NCI-H2081 treated with DMSO at 0.1 percent for 48 hours (cell line): Measurements from ENCODE around the gene GPRC5C.
"Not testable (repeated sequence)": the region's sequence is repeated elsewhere in the genome, so short reads cannot be mapped to it uniquely, and the experiment has no call there.

Experiments used
- DNase-seq: peaks from one replicate; lab custom pipeline; 2025; lab: John Stamatoyannopoulos, UW

GPRC5C gene

DNA sequence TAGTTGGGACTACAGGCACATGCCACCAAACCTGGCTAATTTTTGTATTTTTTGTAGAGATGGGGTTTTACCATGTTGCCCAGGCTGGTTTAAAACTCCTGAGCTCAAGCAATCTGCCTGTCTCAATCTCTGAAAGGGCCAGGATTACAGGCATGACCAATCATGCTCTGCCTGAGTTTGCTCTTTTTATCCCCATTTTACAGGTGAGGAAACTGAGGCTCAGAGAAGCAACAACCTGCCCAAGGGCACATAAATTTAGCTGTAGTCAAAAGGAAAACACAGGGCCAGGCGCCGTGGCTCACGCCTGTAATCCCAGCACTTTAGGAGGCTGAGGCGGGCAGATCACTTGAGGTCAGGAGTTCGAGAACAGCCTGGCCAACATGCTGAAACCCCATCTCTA is 26.6 kb upstream of the GPRC5C start:
- DNase-seq: not testable (repeated sequence)

GRCh38 chr17:74407384-74407783 is 24.5 kb upstream of the GPRC5C start:
- no peak for DNase-seq

DNA sequence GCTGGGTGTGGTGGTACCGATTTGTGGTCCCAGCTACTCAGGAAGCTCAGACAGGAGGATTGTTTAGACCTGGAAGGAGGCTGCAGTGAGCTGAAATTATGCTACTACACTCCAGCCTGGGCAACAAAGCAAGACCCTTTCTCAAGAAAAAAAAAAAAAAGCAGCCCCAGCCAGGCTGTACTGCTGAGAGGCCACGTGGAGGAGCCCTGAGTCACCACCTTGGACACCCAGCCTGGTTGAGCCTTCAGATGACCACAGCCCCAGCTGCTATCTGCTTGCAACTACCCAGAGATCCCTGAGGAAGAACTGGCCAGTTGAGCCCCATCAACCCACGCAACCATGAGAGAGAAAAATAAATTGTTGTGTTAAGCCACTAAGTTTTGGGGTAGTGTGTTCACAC is 23.6 kb upstream of the GPRC5C start:
- DNase-seq: no peak

DNA sequence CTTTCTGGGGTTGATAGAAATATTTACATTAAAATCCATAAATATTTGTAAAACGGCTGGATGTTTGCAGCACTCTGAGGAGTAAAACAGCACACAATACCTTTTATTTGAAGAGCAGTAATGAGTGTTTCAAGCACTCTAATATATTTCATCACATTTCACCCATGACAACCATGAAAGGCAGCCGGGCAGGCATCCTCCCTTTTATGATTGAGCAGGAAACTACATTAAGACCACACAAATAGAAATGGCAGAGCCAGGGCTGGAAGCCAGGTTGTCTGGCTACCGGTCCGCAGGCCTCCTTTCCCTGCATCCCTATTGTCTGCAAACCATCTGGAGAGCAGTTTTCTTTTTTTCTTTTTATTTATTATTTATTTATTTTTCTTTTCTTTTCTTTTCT is 23.1 kb upstream of the GPRC5C start:
- DNase-seq: peak; percentile 90

- no peak for DNase-seq
Measured at GRCh38 chr17:74410001-74410443, 21.9 kb upstream of the GPRC5C start.

GRCh38 chr17:74412581-74412980 is 19.3 kb upstream of the GPRC5C start:
- no peak for DNase-seq

DNA sequence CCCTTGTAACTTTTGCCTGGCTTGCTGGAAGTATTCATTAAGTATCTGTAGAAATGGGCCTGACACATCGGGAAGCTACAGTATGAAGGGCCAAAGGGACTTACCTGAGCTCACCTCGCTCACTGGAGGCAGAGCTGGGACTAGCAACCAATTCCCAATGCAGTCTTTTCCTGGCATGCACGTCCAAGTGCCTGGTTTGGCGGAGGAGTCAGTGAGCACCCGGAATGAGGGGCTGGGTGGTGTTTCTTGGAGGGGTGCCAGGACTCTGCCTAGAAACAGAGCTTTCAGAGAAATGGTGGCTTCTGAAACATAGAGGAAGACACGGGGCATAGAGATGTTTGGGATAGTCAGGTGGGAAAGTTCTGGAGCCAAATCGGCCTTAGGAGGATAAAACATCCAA is 18.4 kb upstream of the GPRC5C start:
- no peak for DNase-seq

DNA sequence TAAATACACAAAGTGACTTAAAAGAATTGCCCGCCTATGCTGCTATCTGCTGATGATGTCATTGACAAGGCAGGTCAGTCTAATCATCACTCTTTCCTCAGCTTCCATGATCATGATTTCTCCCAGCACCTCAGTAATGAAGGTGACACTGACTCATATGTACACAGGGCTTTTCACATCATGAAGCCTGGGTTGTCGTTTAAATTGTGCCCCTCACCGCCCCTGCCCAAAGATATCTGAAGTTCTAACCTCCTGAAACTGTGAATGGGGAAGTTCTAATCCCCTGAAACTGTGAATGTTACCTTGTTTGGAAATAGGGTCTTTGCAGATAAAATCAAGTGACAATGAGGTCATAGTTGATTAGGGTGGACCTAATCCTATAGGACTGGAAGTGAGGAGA is 17.4 kb upstream of the GPRC5C start:
- no peak for DNase-seq

DNA sequence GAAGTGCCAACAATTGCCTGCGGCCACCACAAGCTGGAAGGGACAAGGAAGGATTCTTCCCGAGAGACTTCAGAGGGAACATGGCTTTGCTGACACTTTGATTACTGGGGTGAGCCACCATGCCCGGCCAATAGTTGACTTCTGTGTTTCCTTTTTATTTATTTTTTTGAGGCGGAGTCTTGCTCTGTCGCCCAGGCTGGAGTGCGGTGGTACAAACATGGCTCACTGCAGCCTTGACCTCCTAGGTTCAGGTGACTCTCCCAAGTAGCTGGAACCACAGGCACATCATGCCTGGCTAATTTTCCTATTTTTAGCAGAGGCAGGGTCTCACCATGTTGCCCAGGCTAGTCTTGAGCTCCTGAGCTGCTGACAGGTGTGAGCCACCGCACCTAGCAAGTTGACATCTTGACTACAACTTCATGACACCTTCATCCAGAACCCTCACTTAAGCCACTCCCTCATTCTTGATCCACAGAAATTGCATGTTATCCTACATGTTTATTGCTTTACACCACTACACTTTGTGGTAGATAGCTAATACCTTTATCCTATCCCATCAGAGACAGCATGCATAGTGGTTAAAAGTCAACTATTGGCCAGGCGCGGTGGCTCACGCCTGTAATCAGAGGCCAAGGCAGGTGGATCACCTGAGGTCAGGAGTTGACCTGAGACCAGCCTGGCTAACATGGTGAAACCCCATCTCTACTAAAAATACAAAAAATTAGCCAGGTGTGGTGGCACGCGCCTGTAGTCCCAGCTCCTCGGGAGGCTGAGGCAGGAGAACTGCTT is 16.1 kb upstream of the GPRC5C start:
- no peak for DNase-seq

DNA sequence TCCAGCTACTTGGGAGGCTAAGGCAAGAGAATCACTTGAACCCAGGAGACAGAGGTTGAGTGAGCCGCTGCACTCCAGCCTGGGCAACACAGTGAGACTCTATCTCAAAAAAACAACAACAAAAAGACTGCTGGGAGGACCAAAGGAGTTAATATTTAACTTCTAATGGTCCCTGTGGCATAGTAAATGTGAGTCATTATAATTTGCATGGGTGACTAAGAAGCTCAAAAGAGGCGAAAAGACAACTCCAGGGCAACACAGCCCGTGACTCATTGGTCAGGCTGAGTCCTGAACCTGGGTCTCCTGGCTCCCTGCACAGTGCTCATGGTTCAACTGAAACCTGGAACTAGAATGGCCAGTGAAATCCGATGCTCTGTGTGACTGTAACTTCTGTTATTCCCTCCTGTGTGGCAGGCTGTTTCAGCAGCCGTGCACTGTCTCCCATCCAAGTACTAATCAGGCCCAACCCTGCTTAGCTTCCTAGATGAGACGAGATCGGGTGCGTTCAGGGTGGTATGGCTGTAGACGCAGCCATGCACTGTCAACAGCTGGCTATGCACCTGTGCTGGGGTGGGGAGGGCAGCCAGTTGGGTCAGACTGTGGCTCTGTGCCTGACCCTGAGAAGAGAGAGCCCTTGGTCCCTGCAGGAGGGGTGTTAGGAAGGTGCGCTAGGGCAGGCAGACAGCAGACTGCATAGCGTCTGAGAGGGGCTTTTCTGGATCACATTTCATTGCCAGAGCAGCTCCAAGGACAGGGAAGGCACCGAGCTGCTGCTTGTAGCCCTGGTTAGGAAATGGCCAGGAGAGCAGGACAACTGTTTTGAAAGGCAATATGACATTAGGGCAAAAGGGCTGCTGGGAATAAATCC is 14.5 kb upstream of the GPRC5C start:
- DNase-seq: no peak

DNA sequence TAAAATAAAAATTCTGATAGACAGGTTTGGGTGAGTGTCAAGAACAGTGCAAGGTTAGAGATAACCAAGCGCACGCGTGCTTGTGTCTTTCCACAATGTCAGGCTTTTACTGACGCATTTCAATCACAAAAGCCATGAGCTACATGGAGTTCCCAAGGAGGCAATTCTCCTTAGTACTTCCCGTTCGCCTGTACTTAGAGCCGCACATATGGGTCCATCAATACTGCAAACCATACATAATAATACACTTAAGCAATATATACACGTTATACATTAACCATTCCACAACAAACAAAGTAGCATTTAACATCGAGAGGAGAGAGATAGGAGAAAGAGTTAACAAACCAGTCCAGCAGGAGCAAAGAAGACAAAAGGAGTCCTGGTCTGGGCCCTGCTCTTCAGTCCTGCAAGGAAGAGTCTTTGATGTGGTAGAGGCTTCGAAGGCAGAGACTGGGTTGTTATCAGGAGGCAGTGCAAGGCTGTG is 11.9 kb upstream of the GPRC5C start:
- DNase-seq: no peak

GRCh38 chr17:74424117-74424516 is 7.8 kb upstream of the GPRC5C start:
- DNase-seq: no peak

GRCh38 chr17:74424657-74425056 is 7.2 kb upstream of the GPRC5C start:
- DNase-seq: no peak

DNA sequence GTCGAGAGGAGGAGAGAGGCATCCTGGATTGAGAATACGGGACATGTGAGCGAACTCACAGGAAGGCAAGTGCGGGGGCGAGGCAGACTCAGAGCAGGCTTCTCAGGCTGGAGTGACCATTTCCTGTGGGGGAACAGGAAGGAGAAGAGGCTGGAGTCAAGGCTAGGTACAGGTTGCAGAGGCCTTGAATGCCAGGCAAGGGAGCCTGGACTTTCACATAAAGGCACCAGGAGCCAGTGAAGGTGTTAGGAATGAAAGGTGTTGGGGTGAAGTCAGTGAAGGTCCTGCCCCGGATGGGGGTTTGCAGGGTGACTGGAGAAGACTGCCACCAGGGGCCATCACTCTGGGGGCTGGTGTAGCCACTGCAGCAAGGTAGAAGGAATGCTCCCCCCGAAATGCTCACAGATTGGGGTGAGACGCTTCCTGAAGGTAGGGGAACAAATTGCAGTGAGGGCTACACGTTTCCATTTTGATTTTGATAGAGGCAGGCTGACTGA is 5.3 kb upstream of the GPRC5C start:
- no peak for DNase-seq

DNA sequence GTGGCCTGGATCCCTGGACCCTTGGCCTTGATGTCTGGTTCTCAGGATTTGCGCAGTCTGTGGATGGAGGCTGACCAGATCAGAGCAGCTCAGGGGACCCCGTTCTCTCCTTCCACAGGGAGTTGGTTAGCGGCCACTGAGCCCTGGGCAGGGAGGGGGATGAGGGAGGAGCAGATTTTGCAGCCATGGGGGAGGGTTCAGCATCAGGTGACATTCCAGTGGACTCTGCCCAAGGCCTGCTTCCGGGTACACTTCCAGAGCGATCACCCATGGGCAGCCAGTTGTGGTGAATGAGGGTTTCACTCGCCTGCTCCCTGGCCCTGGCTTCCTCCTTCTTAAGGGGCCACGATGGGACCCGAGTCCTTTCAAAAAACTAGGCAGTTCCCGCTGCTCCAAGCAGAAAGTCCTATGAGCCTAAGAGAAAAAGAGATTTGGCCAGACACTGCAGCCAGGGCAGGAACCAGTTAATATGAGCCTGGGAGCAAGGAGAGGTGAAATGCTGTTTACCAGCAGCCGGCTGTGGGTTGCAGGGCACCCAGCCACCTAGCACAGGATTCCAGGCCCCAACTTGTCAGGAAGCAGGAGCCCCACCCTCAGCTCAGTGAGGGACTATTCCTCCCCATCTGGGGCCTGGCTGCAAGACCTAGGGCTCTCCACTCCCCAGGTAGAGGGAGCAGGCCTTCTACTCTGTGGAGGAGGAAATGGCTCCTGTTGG is 4.7 kb upstream of the GPRC5C start:
- DNase-seq: no peak

DNA sequence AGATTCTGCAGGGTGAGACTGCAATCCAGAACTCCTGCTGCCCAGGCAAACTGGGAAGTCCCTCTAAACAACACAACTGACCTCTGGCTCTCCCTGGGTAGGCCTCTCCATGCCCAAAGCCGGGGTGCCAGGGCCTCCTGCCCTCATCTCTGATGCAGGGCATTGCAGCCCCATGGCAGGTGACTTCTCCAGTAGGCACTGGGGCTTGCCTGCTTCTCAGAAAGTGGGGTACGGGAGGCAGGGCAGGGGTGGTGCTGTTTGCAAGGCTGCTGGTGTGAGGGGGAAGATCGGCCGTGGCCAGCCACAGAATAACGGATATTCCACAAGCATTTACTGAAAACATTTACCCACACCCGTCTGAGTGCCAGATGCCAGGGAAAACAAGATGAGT is 4.1 kb upstream of the GPRC5C start:
- DNase-seq: no peak

GRCh38 chr17:74429604-74430384 is 2.1 kb upstream of the GPRC5C start:
- no peak for DNase-seq

DNA sequence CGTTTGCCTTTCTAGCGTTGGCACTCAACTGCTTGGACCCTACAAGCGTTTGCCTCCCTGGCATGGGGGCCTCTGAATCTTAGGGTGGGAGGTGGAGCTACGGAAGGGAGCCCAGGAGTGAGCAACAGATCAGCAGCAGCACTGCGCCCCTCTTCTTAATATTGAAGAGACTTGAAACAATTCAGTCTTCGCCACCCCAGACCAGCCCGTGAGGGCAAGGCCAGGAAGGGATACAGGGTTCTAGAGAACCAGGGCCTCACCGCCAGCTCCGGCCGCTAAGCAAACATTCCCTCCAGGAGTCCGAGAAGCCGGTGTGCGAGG is 1.5 kb upstream of the GPRC5C start:
- DNase-seq: no peak

DNA sequence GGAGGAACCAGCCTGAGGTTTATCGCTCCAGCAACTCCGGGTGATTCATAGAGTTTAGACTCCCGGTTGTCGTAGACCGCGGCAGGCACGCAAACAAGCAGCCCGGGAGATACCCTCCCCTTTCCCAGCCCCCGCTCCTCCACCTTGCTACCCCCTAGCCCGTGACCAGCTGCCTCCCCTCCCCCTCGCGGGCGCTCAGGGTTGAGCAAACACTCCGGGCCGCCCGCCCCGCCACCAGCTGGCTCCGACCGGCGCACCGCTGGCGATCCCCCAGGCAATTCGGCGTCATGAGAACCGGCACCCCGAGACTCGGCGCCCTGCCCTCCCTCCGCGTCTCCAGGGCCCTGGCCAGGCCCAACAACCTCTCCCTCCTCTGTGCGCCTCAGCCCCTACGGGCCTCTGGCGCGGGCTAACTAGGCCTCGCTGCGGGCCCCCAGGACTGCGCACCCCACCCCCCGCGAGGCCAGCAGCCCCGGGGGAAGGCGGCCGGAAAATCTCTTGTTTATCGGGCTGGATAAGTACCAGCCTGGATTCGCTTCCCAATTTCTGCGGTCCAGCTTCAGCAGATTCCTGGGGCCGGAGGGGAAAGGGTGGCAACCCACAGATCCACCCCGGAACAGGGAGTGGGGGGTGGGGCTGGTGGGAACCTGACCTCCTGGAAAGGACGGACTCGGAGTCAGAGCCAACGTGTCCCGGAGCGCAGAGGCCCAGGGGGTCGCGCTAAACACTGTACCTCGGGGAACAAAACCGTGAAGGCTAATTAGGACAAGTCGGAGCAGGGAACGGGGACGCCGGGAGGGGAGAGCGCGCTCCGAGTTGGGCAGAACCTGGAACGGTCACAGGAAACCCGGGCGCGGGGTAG is 951 bp upstream of the GPRC5C start:
- peak; percentile 20 for DNase-seq

DNA sequence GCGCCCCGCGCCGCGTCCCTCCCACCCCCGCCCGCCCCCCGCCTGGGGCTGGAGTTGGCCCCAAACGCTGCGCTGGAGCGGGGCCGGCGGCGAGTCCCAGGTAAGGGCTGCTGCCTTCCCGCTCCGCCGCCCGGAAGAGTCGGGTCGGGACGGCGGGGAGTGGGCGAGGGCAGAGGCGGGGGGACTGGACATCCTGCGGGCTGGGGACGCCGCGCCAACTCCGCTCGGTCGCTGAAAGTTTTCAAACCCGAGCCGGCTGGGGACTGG is 469 bp downstream of the GPRC5C start:
- DNase-seq: no peak
